GM12892 (cell line): ENCODE measurements around the gene STX12.

Experiments
- POLR2A ChIP-seq: IDR thresholded peaks from 2 replicates; pipeline ENCODE4 v1.6.1; 2011; ENCODE audit warnings: low read depth, low read length, control low read depth
- POLR2AphosphoS5 ChIP-seq: IDR thresholded peaks from 2 replicates; pipeline ENCODE4 v1.6.1; 2011; ENCODE audit warnings: low read depth, low read length, control low read depth

GRCh38 chr1:27774654-27775053, 1.6 kb downstream of the STX12 start:
- TF ChIP-seq POLR2AphosphoS5 (no peak), POLR2A (no peak)
